K562 (cell line): ENCODE results near the gene RMND5A. TPM values are rescaled to one million over a fixed set of nuclear protein-coding genes. Genes with fewer than 3 reads are reported as not detected.

Experiments used
- ARHGAP35 ChIP-seq: fragments of 450-650 bp; IDR thresholded peaks from 2 replicates; pipeline ENCODE4 v1.6.1; 2018; ENCODE audit not compliant: partially characterized antibody
- CHD2 ChIP-seq: IDR thresholded peaks from 2 replicates; pipeline ENCODE4 v1.6.1; 2011; ENCODE audit warnings: low read depth, low read length
- E2F6 ChIP-seq, 2 experiments: IDR thresholded peaks; 2 replicates each; pipeline ENCODE4 v1.6.1; 2011; ENCODE audit warnings: borderline replicate concordance in 1 of 2, control low read depth in 1 of 2, low read depth in 1 of 2, low read length in 1 of 2, mild to moderate bottlenecking in 1 of 2, mixed read lengths in 1 of 2, moderate library complexity in 1 of 2; ENCODE audit not compliant: insufficient read depth in 1 of 2, insufficient read length in 1 of 2, poor library complexity in 1 of 2, severe bottlenecking in 1 of 2; ENCODE audit errors: extremely low read depth in 1 of 2
- FOXO4 ChIP-seq: fragments of 450-650 bp; formaldehyde crosslinking; IDR thresholded peaks from 2 replicates; pipeline ENCODE4 v1.4.0; 2020; ENCODE audit warnings: mild to moderate bottlenecking, moderate library complexity
- HMBOX1 ChIP-seq: sonication (generic); IDR thresholded peaks from 2 replicates; pipeline ENCODE4 v1.6.1; 2016
- HMG20A ChIP-seq: fragments of 450-650 bp; formaldehyde crosslinking; conservative IDR thresholded peaks from 2 replicates; pipeline ENCODE4 v1.4.0; 2020; ENCODE audit warnings: mild to moderate bottlenecking, mixed read lengths
- KDM4B ChIP-seq, 2 experiments: fragments of 450-650 bp in 1 of 2; sonication (generic) in 1 of 2; IDR thresholded peaks; 2 replicates each; pipeline ENCODE4 v1.6.1; 2016 to 2017; ENCODE audit warnings: borderline replicate concordance in 2 of 2, antibody characterized with exemption in 1 of 2, low read depth in 1 of 2, mild to moderate bottlenecking in 1 of 2
- REST ChIP-seq, 2 experiments: fragments of 450-650 bp; formaldehyde crosslinking in 1 of 2; IDR thresholded peaks; 2 replicates each; pipeline versions ENCODE4 v1.4.0 to v1.6.1; 2014 to 2020; ENCODE audit warnings: mild to moderate bottlenecking in 2 of 2, borderline replicate concordance in 1 of 2, low read depth in 1 of 2
- SMAD4 ChIP-seq: fragments of 250-450 bp; sonication (Bioruptor Pico); conservative IDR thresholded peaks from 2 replicates; pipeline ENCODE4 v1.8.0; 2021; ENCODE audit warnings: inconsistent platforms, mild to moderate bottlenecking, moderate library complexity
- SUPT5H ChIP-seq: fragments of 450-650 bp; IDR thresholded peaks from 2 replicates; pipeline ENCODE4 v1.6.1; 2016
- TAL1 ChIP-seq: fragments of 450-650 bp; IDR thresholded peaks from 2 replicates; pipeline ENCODE4 v1.6.1; 2016; ENCODE audit warnings: mild to moderate bottlenecking
- ZBTB12 ChIP-seq: fragments of 250-450 bp; sonication (Bioruptor Pico); IDR thresholded peaks from 2 replicates; pipeline ENCODE4 v1.4.0; 2020
- ZNF830 ChIP-seq: fragments of 250-450 bp; sonication (Bioruptor Pico); IDR thresholded peaks from 2 replicates; pipeline ENCODE4 v1.5.0; 2021; ENCODE audit warnings: mild to moderate bottlenecking
- polyA plus RNA-seq, 8 experiments: library from polyadenylated mRNA; depleted of rRNA in 4 of 8; stranded (reverse) in 5 of 8; unstranded in 3 of 8; fragments of >200 nt; fragmentation: Nextera tagmentation in 2 of 8; fragmentation: Illumina TruSeq in 1 of 8; extraction: Ambion mirVana in 2 of 8; extraction: Trizol in 1 of 8; gene quantifications; 2 replicates each; pipeline versions ENCODE4 v1.2.1 to v1.2.3, GENCODE V29; 2011 to 2014; ENCODE audit warnings: inconsistent platforms in 1 of 8, missing spikeins in 1 of 8
- total RNA-seq, 7 experiments: library from RNA; depleted of rRNA in 6 of 7; stranded (reverse); fragments of >200 nt in 6 of 7; fragmentation: Illumina TruSeq in 2 of 7; extraction: Trizol in 2 of 7; gene quantifications; 2 replicates each; pipeline versions ENCODE4 v1.2.1 to v1.2.3, GENCODE V29; 2011 to 2021; ENCODE audit warnings: low replicate concordance in 1 of 7

RMND5A gene
- total and polyA plus RNA-seq, 9 of the 15 experiments (the other 6 are each of a cell fraction or from before 2014, with no cell fraction given), result 13.2 to 43.5 (median 34.1) TPM

GRCh38 chr2:86808315-86809161 is 88.4 kb downstream of the RMND5A start (continued):
- TF ChIP-seq SMAD4 (CRISPR knock-in tag), result peak; percentile 85
- TF ChIP-seq TAL1, result peak; percentile 2; the same call in 1 of the 2 replicates
- TF ChIP-seq HMBOX1, result peak; percentile 61; the same call in 1 of the 2 replicates
- no peak for TF ChIP-seq CHD2
- TF ChIP-seq KDM4B (IDR thresholded peaks at IDR 0.05; ENCODE audit: borderline replicate concordance in 2 of 2, low read depth in 1 of 2), result no peak; a peak in 1 of 4 replicates
- peak; percentile 86 for TF ChIP-seq REST (IDR thresholded peaks at IDR 0.05; ENCODE audit: borderline replicate concordance)
- TF ChIP-seq REST (CRISPR knock-in tag; IDR thresholded peaks at IDR 0.05; ENCODE audit: low read depth), result no peak
- no peak for TF ChIP-seq ZBTB12 (CRISPR knock-in tag)
- TF ChIP-seq ARHGAP35, result no peak
- TF ChIP-seq E2F6 (IDR thresholded peaks at IDR 0.05; ENCODE audit: borderline replicate concordance in 1 of 2, extremely low read depth in 1 of 2, insufficient read depth in 1 of 2, insufficient read length in 1 of 2, low read depth in 1 of 2, low read length in 1 of 2, poor library complexity in 1 of 2, severe bottlenecking in 1 of 2), result peak; percentile 70 to 89
- TF ChIP-seq ZNF830 (CRISPR knock-in tag), result no peak
- TF ChIP-seq SUPT5H, result no peak
- TF ChIP-seq HMG20A, result no peak
- no peak for TF ChIP-seq FOXO4 (CRISPR knock-in tag)
